Skin of body (tissue), 1 donor: ENCODE data around the gene STOM. TPM values are rescaled to one million over a fixed set of nuclear protein-coding genes. Genes with fewer than 3 reads are reported as not detected.

Experiments
- total RNA-seq: library from RNA; depleted of rRNA; stranded (reverse); fragments of >200 nt; gene quantifications from one replicate; pipeline ENCODE4 v1.2.3, GENCODE V29; 2014

Gene STOM
- total RNA-seq, 1 donor from 2014 or later, result 139 TPM

Other genes with a start within 250 kb of the STOM start
- gene RAB14, start 168.4 kb downstream of the STOM start, total RNA-seq, result 50.6 TPM
- 360 TPM for gene GSN, start 102.1 kb downstream of the STOM start, total RNA-seq
- gene GGTA1, start 129.6 kb upstream of the STOM start, total RNA-seq, result 9.6 TPM